Adrenal gland (tissue), 12 donors: ENCODE results near the gene SP140. TPM values are rescaled to one million over a fixed set of nuclear protein-coding genes. Genes with fewer than 3 reads are reported as not detected.

Experiments used
- DNase-seq, 7 donors: peaks; one replicate each; pipeline ENCODE4 v3.0.0-alpha.2; 2019 to 2020
- H3K27ac ChIP-seq, 5 donors: fragments of 200-600 bp; sonication (generic) in 4 of 5; 1 replicate in 3 of 5; 2 replicates in 2 of 5; pipeline versions ENCODE4 v1.5.1 to v1.8.0; 2016 to 2020; ENCODE audit warnings: mild to moderate bottlenecking in 1 of 5
- H3K27me3 ChIP-seq: fragments of 200-600 bp; 2 replicates; pipeline ENCODE4 v1.8.0; 2021
- H3K36me3 ChIP-seq, 2 donors: fragments of 200-600 bp; replicated peaks in 1 of 2; 1 replicate in 1 of 2; 2 replicates in 1 of 2; pipeline versions ENCODE4 v1.5.1 to v1.8.0; 2018 to 2022
- H3K4me1 ChIP-seq, 2 donors: fragments of 200-600 bp; replicated peaks in 1 of 2; 1 replicate in 1 of 2; 2 replicates in 1 of 2; pipeline versions ENCODE4 v1.5.1 to v1.8.0; 2018 to 2021
- H3K4me3 ChIP-seq, 4 donors: fragments of 200-600 bp; sonication (generic) in 3 of 4; one replicate each; pipeline ENCODE4 v1.5.1; 2016 to 2018
- H3K9me3 ChIP-seq, 3 donors: fragments of 200-600 bp; sonication (generic) in 1 of 3; replicated peaks in 1 of 3; 1 replicate in 2 of 3; 2 replicates in 1 of 3; pipeline versions ENCODE4 v1.5.1 to v1.8.0; 2016 to 2021
- POLR2A ChIP-seq, 2 donors: fragments of 450-650 bp; IDR thresholded peaks; one replicate each; pipeline ENCODE4 v1.6.1; 2017; ENCODE audit warnings: antibody characterized with exemption in 2 of 2, mild to moderate bottlenecking in 2 of 2, moderate library complexity in 1 of 2
- whole genome bisulfite sequencing, 4 donors: extraction: QIAGEN DNeasy Blood & Tissue Kit in 2 of 4; methylation state at CpG; one replicate each; pipeline versions ENCODE4 v1.1.5 to v1.1.7; 2013 to 2017; 5-methylcytosine and 5-hydroxymethylcytosine counted together
- intact Hi-C, 2 donors: fragments of 100-400 bp; cut with DNase I; formaldehyde crosslinking; loops; one replicate each; pipeline versions ENCODE4 v1.14.1 to v1.15.0; 2022 to 2023
- polyA plus RNA-seq, 3 donors: library from polyadenylated mRNA; stranded (reverse); fragments of 200-250 nt in 2 of 3; fragments of 350-450 nt in 1 of 3; fragmentation: Illumina TruSeq in 1 of 3; extraction: RNeasy Lipid Tissue Mini Kit (QIAGEN cat#74804) in 1 of 3; gene quantifications; one replicate each; pipeline ENCODE4 v1.2.3, GENCODE V29; 2013 to 2014
- total RNA-seq, 9 donors: library from RNA; depleted of rRNA in 4 of 9; stranded (reverse); fragments of >200 nt in 4 of 9; fragments of 120-200 nt in 1 of 9; fragmentation: NEBNext Ultra II Directional in 1 of 9; extraction: Animal tissue kit (Norgen Biotek cat#: 25700) in 1 of 9; gene quantifications; one replicate each; pipeline versions ENCODE4 v1.1.0 to v1.2.4, GENCODE V29; 2013 to 2023
- TF ChIP-seq, protein P1 (sequence below), 6 experiments: fragments of 450-650 bp in 4 of 6; fragments of 200-600 bp in 2 of 6; sonication (generic) in 1 of 6; IDR thresholded peaks; 1 replicate in 5 of 6; 2 replicates in 1 of 6; pipeline versions ENCODE4 v1.5.1 to v1.8.0; 2016 to 2021; ENCODE audit warnings: antibody characterized with exemption in 6 of 6, mild to moderate bottlenecking in 2 of 6, moderate library complexity in 1 of 6
- donor health status: healthy with polysubstance abuse.
- donor health status: Bipolar disorder and iron deficiency.
- donor health status: DM: yes; HTN: yes; CAD: no.
- donor health status: DM: no; HTN: no; CAD: no.
- donor health status: DM: no; HTN: no; CAD: no.
- donor health status: DM: yes; HTN: yes; CAD: no.

SP140 gene
- total and polyA plus RNA-seq, 12 donors: 0.06 to 2.8 (median 1.7) TPM

DNA sequence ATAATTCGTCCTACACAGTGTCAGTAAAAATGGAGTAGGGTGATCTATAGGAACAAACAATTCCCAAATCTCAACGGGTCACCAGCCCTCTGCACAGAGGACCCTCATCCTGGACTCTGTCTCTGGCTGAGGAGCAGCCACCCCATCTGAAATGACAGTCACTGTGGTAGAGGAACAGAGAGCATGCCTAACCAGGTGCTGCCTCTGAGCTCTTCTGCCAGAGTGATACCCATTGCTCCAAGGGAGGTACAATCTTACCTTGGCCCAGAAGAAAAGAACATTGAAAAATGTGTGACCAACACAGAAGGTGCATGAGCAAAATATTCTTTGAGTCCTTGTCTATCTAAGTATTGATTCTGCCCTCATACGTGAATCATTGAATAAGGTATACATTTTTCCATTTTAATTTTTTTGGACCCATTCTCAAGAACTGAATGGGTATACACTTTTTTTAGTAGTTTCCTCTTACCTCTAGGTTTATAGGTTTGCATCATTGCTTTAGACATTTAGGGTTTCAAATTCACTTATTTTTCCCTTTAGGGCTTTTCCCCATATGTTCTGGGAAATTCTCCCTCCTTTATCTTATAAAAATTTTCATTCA lies 8.7 kb downstream of the SP140 start:
- 62 to 81% (median 77%) methylated on average over 3 of the region's 3 CpGs for WGBS, 4 donors
- no peaks in the 10 kb centered on the region for H3K4me1 ChIP-seq
- no peaks in the 10 kb centered on the region for H3K36me3 ChIP-seq
- TF ChIP-seq, protein P1, sequence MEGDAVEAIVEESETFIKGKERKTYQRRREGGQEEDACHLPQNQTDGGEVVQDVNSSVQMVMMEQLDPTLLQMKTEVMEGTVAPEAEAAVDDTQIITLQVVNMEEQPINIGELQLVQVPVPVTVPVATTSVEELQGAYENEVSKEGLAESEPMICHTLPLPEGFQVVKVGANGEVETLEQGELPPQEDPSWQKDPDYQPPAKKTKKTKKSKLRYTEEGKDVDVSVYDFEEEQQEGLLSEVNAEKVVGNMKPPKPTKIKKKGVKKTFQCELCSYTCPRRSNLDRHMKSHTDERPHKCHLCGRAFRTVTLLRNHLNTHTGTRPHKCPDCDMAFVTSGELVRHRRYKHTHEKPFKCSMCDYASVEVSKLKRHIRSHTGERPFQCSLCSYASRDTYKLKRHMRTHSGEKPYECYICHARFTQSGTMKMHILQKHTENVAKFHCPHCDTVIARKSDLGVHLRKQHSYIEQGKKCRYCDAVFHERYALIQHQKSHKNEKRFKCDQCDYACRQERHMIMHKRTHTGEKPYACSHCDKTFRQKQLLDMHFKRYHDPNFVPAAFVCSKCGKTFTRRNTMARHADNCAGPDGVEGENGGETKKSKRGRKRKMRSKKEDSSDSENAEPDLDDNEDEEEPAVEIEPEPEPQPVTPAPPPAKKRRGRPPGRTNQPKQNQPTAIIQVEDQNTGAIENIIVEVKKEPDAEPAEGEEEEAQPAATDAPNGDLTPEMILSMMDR (IDR thresholded peaks at IDR 0.05): no peak
- TF ChIP-seq POLR2A (IDR thresholded peaks at IDR 0.05): no peak
- intact Hi-C loops: no loop called here
- no peaks in the 10 kb centered on the region for H3K27me3 ChIP-seq
- DNase-seq: no peak
- no peak overlapping the region for H3K4me3 ChIP-seq
- no peak overlapping the region for H3K27ac ChIP-seq
- no peaks in the 10 kb centered on the region for H3K9me3 ChIP-seq

DNA sequence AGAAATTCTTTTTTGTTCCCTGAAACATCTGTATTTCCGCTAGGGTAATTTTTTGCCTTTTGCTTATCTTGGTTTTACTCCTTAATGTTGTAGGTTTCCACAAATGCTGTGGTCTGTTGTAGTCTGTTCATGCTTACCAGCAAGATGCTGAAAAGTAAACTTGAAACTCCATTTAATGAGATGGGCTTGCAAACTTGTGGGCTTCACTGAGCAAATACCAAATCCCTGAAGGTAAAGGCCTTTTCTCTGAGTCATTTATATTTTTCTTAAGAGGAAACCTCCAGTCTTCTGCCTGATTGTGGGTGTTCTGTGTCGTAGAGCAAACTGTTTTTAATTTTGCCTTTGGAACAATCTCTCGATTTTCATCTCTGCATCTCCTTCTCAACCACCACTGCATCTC lies 9.3 kb downstream of the SP140 start:
- Histone ChIP-seq H3K27me3 (no peaks in the 10 kb centered on the region), H3K27ac (no peak overlapping the region), H3K4me1 (no peaks in the 10 kb centered on the region), H3K9me3 (no peaks in the 10 kb centered on the region), H3K36me3 (no peaks in the 10 kb centered on the region), H3K4me3 (no peak overlapping the region)
- DNase-seq: no peak
- TF ChIP-seq POLR2A (IDR thresholded peaks at IDR 0.05): no peak
- TF ChIP-seq, protein P1 (IDR thresholded peaks at IDR 0.05): no peak
- WGBS, 4 donors: 80 to 90% (median 85%) methylated on average over 3 of the region's 3 CpGs
- intact Hi-C loops: no loop called here

DNA sequence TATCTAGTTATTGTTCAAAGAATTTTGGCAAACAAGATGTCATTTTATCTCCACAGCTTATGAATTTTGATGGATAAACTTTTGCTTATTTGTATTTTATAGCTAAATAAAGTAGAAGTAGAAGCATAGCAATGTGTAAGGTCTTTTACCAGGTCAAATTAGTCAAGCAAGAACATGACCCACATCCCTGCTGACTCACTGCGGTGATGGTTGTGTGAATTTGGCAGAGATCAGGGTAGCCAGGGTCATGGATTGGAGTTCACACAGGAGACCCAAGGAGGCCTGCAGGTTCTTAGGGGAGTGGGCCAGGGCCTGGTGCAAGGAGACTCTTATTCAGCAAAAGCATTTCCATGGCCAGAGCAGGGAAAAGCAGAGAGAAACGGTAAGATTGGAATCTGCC lies 18.7 kb downstream of the SP140 start:
- Histone ChIP-seq H3K9me3 (no peaks in the 10 kb centered on the region), H3K4me1 (no peaks in the 10 kb centered on the region), H3K27ac (no peak overlapping the region), H3K36me3 (no peaks in the 10 kb centered on the region), H3K4me3 (no peak overlapping the region), H3K27me3 (no peaks in the 10 kb centered on the region)
- intact Hi-C loops: no loop called here
- 64 to 81% (median 71%) methylated on average over 2 of the region's 2 CpGs for WGBS, 4 donors
- DNase-seq: peak in 2 of 7 donors; percentile 7 to 25
- TF ChIP-seq POLR2A (IDR thresholded peaks at IDR 0.05): no peak
- TF ChIP-seq, protein P1 (IDR thresholded peaks at IDR 0.05): no peak

DNA sequence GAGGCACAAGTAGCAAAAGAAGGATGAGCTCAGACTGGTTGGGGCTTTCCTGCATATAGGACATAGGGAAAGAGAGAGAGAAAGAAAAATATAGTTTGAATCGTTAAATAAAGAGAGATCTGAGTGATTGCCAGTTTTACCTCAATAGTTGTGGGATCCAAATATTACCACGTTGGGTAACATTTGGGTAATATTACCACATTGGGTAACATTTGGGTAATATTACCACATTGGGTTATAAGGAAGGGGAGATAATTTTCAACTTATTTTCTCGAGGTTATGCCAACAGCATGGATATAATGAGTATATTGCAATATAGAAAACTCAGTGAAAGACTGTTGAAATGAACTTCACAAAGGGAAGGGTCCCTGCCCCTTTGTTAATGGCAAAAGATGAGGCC lies 20.7 kb downstream of the SP140 start:
- TF ChIP-seq, protein P1 (IDR thresholded peaks at IDR 0.05): no peak
- no peak for TF ChIP-seq POLR2A (IDR thresholded peaks at IDR 0.05)
- H3K36me3 ChIP-seq: no peaks in the 10 kb centered on the region
- WGBS, 4 donors: 44 to 68% (median 55%) methylated on average over 3 of the region's 3 CpGs
- no peak overlapping the region for H3K27ac ChIP-seq
- H3K4me3 ChIP-seq: no peak overlapping the region
- H3K4me1 ChIP-seq: no peaks in the 10 kb centered on the region
- H3K27me3 ChIP-seq: no peaks in the 10 kb centered on the region
- intact Hi-C loops: no loop called here
- no peak for DNase-seq
- H3K9me3 ChIP-seq: no peaks in the 10 kb centered on the region
